GM18508 (cell line): ENCODE results near the gene ELMOD2.
"Not testable (repeated sequence)": the region's sequence is repeated elsewhere in the genome, so short reads cannot be mapped to it uniquely, and the experiment has no call there.

ENCODE experiments used
- ATAC-seq: cut with Tn5 transposase; IDR thresholded peaks from one replicate; pipeline ENCODE4 v1.9.1; 2021; ENCODE audit warnings: moderate number of reproducible peaks; ENCODE audit not compliant: insufficient read depth, unreplicated experiment

The ELMOD2 gene

GRCh38 chr4:140523857-140524742 lies at the start of gene ELMOD2:
TSS of gene ELMOD2 (plus strand) at chr4:140524168. CDS start at chr4:140525429, 1,261 bp downstream.
- peak; percentile 99 for ATAC-seq

- ATAC-seq, result no peak
Observed at GRCh38 chr4:140483445-140483844, 40.5 kb upstream of the ELMOD2 start.

GRCh38 chr4:140485939-140486338 lies 38.0 kb upstream of the ELMOD2 start:
- ATAC-seq, result no peak

- ATAC-seq, result no peak
Observed at GRCh38 chr4:140497405-140497746, 26.6 kb upstream of the ELMOD2 start.

- no peak for ATAC-seq
Observed at GRCh38 chr4:140497747-140498636, 26.0 kb upstream of the ELMOD2 start, which contains the start of gene MGAT4D. TSS of gene MGAT4D (minus strand) at chr4:140498293. CDS start at chr4:140498222, 71 bp downstream.

- no peak for ATAC-seq
Observed at GRCh38 chr4:140499391-140499790, 24.6 kb upstream of the ELMOD2 start.

GRCh38 chr4:140504261-140504660 lies 19.7 kb upstream of the ELMOD2 start:
- ATAC-seq, result no peak

GRCh38 chr4:140513765-140514164 lies 10.2 kb upstream of the ELMOD2 start:
- not testable (repeated sequence) for ATAC-seq

GRCh38 chr4:140515423-140515822 lies 8.5 kb upstream of the ELMOD2 start:
- ATAC-seq, result no peak

- peak; percentile 11 for ATAC-seq
Observed at GRCh38 chr4:140523370-140523856, 555 bp upstream of the ELMOD2 start.

- ATAC-seq, result no peak
Observed at GRCh38 chr4:140529434-140529833, 5.5 kb downstream of the ELMOD2 start.

GRCh38 chr4:140533951-140534480 lies 10.0 kb downstream of the ELMOD2 start:
- no peak for ATAC-seq

GRCh38 chr4:140556372-140557085 lies 32.6 kb downstream of the ELMOD2 start:
- peak; percentile 99 for ATAC-seq

- ATAC-seq, result no peak
Observed at GRCh38 chr4:140557831-140558435, 34.0 kb downstream of the ELMOD2 start.

GRCh38 chr4:140559696-140560095 lies 35.7 kb downstream of the ELMOD2 start:
- ATAC-seq, result no peak

- no peak for ATAC-seq
Observed at GRCh38 chr4:140568507-140569306, 44.7 kb downstream of the ELMOD2 start, which contains the start of gene UCP1. TSS of gene UCP1 (minus strand) at chr4:140568961. CDS start at chr4:140568729, 232 bp downstream.

GRCh38 chr4:140569307-140569638 lies 45.3 kb downstream of the ELMOD2 start:
- ATAC-seq, result no peak

GRCh38 chr4:140571620-140572019 lies 47.7 kb downstream of the ELMOD2 start:
- no peak for ATAC-seq

- ATAC-seq, result no peak
Observed at GRCh38 chr4:140575489-140575888, 51.5 kb downstream of the ELMOD2 start.
